NCI-H1436 (cell line): ENCODE data around the gene CRYBB3.
A peak's percentile ranks its signal among the peaks of the same experiment; 100 is the strongest.
"Not testable (repeated sequence)": the region's sequence is repeated elsewhere in the genome, so short reads cannot be mapped to it uniquely, and the experiment has no call there.

ENCODE experiments used
- DNase-seq: peaks from one replicate; lab custom pipeline; 2025; lab: John Stamatoyannopoulos, UW

CRYBB3 gene

DNA sequence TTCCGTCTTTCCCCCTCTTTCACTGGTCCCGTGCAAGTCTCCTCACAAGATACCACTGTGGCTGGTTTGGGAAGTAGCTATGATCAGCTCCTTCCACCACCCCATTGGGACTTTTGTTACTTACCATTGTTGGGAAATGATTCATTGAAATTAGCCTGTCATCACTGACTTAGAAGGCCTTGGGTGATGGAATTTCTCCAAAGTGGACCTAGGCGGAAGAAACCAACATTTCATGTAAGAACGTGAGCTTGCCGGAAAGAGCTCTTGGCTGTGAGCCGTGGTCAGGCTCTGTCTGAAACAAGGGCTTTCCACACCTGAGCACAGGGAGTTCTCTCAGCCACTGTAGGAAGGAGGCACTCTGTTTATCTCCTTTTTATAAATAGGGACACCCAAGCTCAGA lies 23.5 kb upstream of the CRYBB3 start:
- no peak for DNase-seq

DNA sequence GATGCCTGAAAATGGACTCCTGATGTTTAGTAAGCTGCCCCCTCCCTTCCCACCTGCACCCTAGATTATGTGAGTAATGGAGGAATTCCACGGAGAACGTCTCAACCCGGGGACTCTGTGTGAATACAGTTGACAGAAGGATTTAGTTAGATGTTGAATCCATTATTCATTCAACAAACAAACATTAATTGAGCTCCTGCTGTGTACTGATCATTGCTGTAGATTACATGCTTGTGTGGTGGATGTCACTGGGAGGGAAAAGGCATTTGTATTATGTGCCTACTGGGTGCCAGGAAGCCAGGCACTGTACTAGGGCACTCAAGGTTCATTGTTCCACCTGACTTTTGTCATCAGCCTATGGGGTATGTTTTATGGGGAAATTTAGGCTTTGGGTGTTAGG lies 22.9 kb upstream of the CRYBB3 start:
- DNase-seq = no peak

DNA sequence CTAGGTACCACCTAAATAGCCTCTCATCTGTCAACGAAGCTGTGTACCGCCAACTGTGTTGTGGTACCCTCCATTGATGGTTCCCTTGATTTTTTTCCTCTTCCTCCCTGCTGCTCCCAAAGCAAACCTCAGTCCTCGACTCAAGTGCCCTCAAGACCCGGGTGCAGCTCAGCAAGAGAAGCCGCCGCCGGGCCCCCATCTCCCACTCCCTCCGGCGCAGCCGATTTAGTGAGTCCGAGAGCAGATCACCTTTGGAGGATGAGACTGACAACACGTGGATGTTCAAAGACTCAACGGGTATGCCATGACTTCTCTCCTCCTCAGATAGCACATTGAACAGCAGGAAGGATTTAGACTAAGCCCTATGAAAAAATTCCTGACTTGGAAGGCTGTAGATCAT lies 22.4 kb upstream of the CRYBB3 start:
- DNase-seq = no peak

DNA sequence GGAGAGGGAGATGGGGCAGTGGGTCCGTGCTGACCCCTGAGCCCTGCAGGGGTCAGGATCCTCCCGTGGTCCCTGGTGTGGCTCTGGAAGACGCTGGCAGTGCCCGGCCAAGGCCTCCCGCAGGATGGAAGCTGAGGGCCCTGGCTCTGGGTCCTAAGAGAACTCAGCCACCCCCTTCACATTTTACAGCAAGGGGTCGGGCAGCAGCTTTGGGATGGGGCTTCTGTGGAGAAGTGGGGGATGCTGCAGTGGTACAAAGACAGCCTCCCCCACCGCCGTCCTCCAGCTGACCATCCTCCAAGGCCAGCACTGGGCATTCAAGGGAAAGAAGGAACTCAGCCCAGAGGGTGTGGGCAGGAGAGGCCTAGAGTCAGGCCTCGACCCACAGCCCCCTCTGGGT lies 21.8 kb upstream of the CRYBB3 start:
- no peak for DNase-seq

DNA sequence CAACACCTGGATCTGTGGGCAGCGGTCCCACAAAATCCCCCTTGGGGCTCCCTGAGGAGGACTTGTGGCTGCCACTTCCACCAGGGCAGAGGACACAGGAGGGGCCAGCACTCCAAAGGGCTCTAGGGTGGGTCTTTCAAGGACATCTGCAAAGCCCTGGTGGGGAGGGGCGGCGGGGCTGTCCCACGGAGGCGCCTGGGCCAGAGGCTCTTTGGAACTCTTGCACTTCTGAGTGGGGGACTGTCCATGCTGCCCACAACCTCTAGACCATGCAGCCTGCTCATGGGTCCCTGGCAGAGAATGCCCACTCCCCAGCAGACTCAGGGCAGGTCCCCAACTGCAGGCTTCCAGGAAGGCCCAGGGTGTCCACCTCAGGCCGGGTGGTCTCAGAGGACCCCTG lies 21.3 kb upstream of the CRYBB3 start:
- not testable (repeated sequence) for DNase-seq

DNA sequence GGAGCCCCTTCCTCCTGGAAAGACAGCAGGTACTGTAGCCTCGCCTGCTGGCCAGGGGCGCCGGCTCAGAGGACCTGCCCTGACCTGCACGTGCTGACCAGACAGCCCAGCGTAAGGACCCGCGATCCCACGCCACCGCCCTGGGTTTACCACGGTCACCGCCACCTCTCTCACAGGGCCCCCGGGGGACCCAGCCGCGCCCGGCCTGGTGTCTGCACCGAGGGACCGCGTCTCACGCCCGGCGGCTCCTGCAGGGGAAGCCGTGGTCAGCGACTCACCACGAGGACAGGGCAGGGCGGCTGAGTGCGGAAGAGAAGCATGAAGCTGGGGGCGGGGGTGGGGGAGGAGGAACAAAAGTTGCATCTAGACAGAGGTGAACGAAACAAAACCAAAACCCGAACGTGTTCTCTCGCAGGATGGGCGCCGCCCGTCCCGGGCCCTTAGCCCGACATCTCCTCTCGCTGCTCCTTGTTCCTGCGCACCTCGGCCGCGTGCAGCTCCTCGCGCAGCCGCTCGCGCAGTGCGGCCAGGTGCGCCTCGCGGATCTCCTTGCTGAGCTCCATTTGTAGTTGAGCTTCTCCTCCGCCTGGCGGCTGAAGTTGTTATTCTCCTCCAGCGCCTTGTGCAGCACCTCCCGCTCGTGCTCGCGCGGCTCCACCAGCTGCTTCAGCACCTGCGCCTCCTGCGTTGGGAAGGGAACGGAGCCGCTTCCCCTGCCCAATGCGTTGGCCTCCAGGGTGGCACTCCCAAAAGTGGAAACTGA lies 20.6 kb upstream of the CRYBB3 start:
- not testable (repeated sequence) for DNase-seq

DNA sequence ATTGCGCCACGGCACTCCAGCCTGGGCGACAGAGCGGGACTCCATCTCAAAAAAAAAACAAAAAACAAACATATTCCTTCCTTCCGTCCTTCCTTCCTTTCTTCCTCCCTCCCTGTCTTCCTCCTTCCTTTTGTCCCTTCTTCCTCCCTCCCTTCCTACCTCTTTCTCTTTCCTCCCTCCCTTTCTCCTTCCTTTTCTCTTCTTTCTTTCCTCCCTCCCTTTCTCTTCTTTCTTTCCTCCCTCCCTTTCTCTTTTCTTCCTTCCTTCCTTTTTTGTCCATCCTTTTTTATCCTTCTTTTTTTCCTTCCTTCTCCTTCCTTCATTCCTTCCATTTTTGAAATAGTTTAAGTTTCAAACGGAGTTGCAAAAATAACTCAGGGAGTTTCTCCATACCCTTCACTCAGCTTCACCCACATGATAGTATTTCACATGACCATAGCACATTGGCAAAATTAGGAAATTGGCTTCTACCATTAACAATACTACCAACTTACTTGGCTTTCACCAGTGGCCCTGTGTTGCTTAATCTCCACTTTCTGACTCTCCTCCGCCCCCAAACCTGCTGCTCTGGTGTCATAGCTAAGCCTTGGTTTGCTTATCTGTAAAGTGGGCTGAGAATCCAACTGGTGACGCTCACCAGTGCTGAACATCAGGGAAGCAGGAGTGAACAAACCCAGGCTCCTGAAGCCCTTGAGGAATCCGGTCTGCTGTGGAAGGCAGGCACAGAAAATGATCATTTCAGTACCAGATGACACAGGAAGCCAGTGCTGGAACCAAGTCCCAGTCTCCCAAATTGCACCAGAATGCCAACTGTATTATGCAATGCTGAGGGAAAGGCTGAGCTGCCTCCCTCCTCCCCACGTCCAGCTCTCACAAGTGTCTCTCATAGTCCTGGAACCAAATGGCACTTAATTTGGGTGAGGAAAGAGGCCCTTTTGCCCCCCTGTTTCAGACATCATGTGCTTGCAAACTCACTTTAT lies 17.2 kb upstream of the CRYBB3 start:
- no peak for DNase-seq

DNA sequence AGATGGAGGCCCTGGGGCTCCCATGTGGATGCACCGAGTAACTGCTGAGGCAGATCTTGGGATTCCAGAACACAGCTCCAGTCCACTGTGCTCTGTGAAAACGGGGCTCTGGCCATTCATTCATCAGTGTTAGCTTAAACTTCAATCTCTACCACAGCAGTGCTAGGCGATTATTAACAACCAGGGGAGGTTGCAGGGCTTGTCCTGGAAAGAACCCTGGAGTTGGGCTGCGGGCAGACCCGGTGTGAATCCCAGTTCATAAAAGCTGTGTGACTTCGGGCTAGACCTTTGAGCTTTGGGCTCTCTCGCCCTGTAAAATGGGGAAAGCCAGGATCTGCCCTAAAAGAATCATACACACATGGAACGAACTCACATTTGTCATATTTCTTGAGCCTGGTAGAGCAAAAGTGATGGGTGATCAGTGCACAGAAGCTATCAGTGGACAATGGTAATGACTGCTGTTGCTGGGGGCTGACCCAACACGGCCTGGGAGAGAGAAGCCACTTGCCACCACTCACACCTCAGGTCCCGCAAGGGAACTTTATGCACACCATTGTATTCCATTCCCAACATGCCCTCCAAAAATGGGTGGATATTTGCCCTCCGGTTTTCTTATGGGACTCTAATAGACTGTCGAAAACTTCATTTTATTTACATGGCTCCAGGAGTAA lies 15.6 kb upstream of the CRYBB3 start:
- DNase-seq = no peak

DNA sequence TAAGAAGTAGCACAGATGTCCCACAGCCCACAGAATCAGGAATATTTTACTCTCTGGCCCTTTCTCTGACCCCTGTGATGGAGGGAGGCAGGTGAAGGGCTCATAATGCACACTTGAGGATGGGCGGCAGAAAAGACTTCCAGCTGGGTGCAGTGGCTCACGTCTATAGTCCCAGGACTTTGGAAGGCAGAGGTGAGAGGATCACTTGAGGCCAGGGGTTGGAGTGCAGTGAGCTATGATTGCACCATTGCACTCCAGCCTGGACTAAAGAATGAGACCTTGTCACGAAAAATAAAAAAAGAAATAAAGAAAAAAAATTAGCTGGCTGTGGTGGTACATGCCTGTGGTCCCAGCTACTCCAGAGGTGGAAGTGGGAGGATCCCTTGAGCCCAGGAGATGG lies 13.5 kb upstream of the CRYBB3 start:
- no peak for DNase-seq

DNA sequence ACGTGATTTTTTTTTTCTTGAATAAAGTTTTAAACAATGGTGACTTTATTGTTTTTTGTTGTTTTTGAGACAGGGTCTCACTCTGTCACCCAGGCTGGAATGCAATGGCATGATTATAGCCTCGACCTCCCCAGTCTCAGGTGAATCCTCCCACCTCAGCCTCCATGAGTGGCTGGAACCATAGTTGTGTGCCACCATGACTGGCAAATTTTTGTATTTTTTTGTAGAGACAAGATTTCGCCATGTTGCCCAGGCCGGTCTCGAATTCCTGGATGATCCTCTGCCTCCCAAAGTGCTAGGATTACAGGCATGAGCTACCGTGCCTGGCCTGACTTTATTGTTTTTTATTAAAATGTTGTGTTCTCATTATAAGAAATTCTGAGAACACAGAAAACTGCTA lies 12.2 kb upstream of the CRYBB3 start:
- no peak for DNase-seq

DNA sequence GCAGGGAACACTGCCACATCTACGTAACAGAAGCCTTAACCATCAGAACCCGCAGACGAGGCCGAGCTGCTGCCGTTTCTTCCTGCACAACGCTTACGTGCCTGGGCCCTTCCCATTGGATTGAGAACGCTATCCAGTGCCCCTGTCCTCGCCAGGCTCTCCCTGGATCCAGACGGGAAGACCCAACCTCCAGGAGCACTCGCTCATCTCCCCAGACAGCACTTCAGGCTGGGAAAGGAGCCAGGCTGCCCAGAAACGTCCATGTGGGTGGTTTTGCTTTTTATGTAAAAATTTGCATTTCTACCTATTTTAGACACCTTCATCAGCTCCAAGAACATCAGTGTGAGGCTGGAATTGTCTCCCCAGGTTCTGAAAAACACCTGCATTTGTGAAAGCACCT lies 7.3 kb upstream of the CRYBB3 start:
- no peak for DNase-seq

DNA sequence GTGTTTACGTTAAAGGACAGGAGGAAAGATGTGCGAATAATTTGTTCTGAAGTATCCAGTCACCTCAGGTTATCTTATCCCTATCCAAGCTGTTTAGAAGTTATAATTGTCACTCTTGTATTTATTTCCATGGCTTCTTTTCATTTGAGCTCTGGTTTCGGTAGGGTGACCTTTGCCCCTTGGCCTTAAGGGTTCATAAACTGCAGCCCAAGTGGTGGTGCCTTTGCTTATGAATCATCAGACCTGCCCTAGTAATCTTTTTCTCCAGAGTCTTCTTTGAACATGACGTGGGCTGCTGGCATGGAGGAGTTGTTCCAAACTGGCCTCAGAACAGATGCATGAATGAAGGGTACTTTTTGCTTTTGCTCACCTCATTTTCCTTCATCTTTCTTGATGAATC lies 6.5 kb upstream of the CRYBB3 start:
- no peak for DNase-seq

DNA sequence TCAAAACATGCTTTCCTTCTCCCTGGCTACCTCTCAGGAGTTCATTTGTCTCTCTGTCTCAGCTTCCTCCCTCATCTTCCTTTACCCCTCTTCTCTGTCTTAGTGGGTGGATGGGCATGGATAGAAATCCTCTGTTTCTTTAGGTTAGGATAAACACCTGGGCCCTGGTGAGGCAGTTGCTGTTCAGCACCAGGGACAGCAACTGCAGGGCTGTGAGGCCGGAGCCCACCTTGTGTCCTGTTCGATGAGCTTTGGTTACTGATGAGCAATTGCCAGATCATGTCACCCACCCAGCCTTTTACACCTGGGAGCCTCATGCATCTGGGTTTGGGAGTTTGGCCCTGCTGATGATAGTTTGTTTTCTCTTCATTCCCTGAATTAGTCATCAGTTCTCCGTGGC lies 6.1 kb upstream of the CRYBB3 start:
- no peak for DNase-seq

DNA sequence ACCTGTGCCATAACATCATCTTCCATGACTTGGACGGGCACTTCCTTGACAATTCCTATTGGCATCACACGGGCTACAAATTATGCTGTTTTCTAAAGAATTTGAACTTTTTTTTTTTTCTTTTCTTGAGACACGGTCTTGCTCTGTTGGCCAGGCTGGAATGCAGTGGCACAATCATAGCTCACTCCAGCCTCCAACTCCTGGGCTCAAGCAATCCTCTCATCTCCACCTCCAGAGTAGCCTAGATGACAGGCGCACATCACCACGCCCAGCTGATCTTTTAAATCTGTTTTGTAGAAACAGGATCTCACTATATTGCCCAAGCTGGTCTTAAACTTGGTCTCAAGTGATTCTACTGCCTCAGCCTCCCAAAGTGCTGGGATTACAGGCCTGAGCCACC lies 3.3 kb upstream of the CRYBB3 start:
- no peak for DNase-seq

DNA sequence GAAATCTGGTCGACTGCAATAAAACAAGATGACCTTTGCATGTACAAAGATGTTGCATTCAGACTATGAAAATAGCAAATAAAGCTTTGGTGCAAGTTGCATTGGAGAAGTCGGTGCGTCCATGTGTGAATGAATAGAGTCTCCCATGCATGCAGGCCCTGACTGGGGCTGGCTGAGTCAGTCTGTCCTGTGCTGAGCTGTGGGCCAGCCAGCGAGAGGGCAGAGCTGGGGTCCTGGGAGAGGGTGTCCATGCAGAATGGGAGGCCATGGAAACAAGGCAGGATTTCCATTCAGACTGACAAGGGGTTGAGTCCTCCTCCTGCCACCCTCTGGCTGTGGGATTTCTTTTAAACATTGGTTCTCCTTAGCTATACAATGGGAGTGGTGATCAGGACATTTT lies 2.3 kb upstream of the CRYBB3 start:
- no peak for DNase-seq

DNA sequence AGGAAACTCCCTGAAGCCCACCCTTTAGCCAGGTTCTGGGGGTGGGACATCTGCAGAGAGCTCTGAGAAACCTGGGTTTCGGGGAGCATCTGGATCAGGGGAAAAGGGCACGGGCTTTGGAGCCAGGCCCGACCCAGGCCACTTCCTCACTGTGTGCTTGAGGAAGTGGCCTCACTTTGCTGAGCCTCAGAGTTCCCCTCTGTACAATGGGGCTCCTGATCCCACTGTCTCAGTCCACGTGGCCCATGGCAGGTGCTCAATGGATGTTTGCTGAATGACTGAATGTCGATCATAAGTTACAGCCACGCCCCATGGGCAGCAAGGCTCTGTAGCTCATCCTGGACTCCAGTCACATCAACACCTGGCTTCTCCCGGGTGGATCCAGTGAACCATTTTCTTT lies 1.3 kb downstream of the CRYBB3 start:
- DNase-seq = no peak

DNA sequence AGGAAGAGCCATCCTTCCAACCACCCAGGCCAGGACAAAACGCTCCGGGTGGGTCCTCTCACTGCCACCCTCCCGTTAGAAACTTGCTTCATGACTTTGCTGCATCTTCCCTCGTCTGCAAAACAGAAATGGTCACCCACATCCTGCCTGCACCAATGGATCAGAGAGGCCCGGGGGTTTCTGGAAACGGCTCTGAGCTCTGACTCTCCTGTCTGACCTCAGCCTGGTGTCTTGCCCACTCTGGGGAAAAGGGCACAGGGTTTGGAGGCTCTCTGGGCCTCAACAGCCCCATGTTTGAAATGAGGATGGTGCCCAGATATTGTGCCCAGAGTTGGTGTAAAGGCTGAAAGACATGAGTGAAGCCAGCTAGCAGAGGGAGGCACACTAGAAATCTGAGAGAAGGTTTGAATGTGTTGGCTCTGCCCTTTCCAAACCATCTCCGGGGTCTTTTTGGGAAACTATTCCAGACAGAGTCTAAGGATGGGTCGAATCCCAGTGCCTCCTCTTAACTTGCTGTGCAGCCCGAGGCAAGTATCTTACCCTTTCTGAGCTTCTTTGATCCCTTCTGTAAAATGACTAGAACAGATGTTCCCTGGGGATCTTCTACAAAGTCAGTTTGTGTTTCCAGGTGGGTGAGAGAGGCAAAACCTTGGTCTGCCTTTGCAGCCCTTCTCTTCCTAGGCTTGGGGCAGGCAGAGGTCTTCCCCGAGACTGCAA lies 2.1 kb downstream of the CRYBB3 start:
- no peak for DNase-seq

DNA sequence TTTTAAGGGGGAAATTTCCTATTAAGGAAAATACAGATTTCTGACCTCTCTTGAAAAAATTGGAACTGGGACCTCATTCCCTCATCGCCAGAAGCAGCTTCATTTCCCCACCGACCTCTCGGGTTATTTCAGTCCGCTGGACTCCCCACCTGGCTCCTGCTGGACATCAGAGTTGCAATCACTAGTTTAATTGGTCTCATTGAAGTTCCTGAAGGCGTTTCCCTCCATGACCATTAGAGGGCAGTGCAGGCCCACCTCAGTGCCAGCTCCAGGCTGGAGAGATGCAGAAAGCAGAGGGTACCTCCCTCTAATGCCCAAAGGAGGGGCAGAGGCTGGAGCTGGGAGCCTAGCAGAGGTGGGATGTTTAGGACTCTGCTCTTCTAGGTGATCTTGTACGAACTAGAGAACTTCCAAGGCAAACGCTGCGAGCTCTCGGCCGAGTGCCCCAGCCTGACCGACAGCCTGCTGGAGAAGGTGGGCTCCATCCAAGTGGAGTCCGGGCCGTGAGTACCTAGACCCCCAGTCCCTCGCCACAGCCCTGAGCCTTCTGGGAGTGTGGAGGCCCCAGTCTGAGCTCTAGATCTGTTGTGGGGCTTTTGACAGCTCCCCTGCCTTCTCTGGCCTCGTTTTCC lies 2.7 kb downstream of the CRYBB3 start:
- DNase-seq = peak; percentile 73

DNA sequence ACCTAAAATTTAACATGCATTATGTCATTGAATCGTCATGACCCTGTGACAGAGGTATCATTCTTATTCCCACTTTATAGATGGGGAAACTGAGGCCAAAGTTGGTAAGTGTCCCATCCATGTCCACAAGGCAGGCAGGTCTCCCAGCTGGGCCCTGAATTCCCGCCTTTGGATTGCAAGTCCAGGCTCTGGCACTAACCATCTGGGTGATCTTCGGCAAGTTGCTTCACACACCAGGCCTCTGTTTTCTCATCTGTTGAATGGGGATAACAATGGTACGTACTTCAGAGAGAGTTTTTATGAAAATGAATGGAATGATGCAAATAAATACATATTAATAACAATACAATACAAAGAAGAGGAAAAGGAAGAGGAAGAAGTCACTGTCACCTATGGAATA lies 3.4 kb downstream of the CRYBB3 start:
- DNase-seq = no peak

DNA sequence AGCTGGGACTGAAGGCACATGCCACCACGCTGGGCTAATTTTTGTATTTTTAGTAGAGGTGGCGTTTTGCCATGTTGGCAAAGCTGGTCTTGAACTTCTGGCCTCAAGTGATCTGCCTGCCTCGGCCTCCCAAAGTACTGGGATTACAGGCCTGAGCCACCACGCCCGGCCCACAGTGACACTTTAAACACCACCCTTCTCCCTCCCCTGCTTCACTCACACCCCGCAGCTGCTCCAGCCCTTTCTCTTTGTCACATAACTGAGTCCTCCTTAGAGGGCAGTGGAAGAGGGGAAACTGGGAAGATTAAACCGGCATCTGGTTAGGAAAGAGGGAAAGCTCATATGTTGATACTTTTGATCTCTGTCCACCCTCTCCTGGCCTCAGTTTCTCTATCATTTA lies 4.9 kb downstream of the CRYBB3 start:
- not testable (repeated sequence) for DNase-seq

DNA sequence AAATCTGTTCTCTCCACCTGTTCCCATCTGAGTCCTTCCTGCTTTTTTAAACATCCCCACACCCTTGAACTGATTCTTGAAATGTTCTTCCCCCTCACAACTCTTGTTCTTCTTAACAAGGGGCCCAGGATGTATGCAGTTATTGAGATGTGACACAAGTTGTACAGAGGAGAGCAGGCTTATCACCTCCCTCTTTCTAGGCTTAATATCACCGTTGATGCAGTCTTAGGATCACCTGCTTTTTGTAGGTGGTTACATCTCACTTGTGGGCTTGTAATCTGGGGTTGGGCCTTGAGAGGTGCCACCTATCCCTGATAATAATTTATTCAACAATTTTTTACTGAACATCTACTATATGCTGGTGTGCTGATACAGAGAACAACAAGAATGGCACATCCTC lies 6.2 kb downstream of the CRYBB3 start:
- DNase-seq = no peak

DNA sequence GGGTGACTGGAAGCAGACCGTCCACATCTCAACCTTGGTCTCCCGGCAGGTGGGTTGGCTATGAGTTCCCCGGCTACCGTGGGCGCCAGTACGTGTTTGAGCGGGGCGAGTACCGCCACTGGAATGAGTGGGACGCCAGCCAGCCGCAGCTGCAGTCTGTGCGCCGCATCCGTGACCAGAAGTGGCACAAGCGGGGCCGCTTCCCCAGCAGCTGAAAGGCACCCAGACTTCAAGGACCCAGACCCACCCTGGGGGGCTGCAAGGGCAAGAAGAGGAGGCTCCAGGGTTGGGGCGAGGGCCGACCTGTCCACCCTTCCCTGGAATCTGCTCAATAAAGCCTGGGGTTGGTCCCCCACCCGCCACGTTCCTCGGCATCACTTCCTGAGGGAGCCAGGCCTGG lies 7.3 kb downstream of the CRYBB3 start:
- DNase-seq = no peak
